GM13977 (cell line): ENCODE data around the gene DCDC2C.

Experiments used
- DNase-seq: peaks from one replicate; pipeline ENCODE4 v3.0.0; 2012; ENCODE audit warnings: low spot score
- in situ Hi-C: fragments of 300-500 bp; cut with MboI; formaldehyde crosslinking; loops from one replicate; pipeline ENCODE4 v1.12.0; 2022; ENCODE audit warnings: low sequenced_read_pairs, low pct_unique_long_range_greater_than_20kb, mixed read lengths, inconsistent platforms; ENCODE audit not compliant: unreplicated experiment
- TF ChIP-seq, protein P1 (sequence below): IDR thresholded peaks from 2 replicates; pipeline ENCODE4 v1.5.1; 2012; ENCODE audit warnings: mild to moderate bottlenecking, control low read depth; ENCODE audit not compliant: insufficient read depth; ENCODE audit errors: extremely low read depth, missing control alignments

Gene DCDC2C

DNA sequence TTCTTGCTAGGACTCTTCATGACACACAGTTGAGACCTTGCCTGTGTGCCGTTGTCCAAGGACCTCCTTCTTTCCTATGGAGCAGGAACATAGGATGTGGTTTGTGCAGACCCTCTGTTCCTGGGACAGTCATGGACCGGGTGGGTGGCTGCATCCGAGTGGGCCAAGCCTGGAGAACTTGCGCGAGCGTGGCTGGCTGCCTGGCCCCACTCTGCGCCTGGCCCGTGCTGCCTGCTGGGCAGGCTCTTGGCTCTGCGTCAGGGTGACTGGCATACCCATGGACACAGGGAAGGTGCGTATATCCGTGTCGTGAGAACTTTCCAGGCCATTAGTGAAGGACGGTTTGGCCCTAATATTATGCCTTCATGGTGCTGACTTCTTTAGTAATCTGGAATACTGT, 68.2 kb downstream of the DCDC2C start:
- no peak for DNase-seq
- TF ChIP-seq, protein P1, sequence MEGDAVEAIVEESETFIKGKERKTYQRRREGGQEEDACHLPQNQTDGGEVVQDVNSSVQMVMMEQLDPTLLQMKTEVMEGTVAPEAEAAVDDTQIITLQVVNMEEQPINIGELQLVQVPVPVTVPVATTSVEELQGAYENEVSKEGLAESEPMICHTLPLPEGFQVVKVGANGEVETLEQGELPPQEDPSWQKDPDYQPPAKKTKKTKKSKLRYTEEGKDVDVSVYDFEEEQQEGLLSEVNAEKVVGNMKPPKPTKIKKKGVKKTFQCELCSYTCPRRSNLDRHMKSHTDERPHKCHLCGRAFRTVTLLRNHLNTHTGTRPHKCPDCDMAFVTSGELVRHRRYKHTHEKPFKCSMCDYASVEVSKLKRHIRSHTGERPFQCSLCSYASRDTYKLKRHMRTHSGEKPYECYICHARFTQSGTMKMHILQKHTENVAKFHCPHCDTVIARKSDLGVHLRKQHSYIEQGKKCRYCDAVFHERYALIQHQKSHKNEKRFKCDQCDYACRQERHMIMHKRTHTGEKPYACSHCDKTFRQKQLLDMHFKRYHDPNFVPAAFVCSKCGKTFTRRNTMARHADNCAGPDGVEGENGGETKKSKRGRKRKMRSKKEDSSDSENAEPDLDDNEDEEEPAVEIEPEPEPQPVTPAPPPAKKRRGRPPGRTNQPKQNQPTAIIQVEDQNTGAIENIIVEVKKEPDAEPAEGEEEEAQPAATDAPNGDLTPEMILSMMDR = no peak
- in situ Hi-C loops = no loop called here

DNA sequence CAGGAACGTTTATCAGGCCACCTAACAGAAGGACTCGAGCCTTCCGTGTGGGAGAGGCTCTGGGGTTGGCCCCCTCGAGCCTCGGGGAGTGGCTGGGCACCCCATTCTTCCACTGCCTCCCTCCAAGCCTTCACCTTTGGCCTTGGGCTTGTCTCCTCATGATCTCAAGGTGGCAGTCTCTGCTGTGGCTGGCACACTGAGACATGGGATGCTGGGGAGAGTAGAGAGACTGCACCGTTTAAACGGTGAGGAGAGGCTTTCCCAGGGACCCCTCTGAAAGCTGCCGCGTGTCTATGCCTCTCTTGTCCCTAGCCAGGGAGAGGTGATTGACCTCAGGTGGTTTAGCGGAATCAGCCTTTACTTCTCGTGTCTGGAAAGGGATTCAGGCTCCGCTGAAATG, 71.0 kb downstream of the DCDC2C start:
- TF ChIP-seq, protein P1 = no peak
- in situ Hi-C loops = no loop called here
- DNase-seq = no peak

DNA sequence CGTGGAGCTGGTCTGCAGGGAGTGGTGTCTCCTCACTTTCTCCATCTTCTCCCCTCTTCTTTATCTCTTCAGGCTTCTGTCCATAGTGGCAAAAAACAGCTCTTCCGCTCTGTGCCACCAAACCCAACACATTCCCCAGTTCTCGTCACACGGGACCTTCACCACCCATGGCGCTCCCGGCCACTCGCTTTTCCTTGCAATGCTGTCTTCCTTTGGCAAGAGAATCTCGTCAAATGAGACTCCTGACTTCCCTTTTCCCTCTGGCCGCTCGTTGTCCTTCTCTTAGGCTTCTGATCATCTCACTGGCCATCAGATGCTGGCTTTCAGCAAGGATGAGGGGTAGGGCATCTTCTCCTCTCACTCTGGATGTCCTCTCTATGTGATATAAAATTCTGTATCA, 72.9 kb downstream of the DCDC2C start:
- DNase-seq = no peak
- in situ Hi-C loops = no loop called here
- TF ChIP-seq, protein P1 = no peak

DNA sequence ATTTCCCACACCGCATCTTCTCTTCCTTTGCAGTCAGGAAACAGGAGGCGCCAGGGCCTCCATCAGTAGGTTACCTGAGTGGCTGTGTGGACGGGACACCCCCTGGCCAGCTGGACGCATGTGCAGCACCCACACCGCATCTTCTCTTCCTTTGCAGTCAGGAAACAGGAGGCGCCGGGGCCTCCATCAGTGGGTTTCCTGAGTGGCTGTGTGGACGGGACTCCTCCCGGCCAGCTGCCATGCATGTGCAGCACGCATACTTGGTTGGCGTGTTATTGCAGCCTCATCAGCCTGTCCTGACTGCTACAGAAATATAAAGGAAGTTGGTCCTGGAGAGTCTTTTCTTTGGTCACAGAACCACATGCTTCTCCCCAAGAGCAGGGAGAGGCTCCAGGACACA, 74.6 kb downstream of the DCDC2C start:
- TF ChIP-seq, protein P1 = no peak
- no peak for DNase-seq
- in situ Hi-C loops = no loop called here

DNA sequence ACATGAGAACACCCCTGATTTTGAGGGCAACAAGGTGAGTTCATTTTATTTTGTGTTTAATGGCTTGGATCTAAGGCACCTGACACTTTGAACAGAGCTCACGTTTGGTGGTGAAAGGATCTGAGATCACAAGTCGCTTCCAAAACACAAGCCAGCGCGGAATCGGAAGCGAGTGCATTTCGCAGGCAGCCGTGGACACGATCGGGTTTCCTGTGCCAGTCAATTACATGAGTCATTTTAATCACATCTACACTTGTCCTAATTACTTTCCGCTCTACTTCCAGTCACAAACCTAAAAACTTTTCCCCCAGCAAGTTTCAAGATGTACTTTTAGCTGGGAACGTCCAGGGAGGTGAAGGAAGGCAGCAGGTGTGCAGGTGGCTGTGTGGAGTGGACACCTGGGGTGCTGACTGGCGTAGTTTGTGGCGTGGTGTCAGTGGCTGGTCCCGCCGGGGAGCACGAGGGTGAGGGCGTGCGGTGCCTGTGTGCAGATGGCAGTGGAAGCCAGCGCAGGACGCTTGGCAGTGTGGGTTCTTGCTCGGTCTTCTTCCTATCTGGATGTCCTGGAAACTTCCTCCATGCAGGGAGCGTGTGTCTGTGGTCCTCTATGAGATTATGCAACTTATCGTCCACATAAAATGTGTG, 75.6 kb downstream of the DCDC2C start:
- TF ChIP-seq, protein P1 = no peak
- in situ Hi-C loops = no loop called here
- no peak for DNase-seq

DNA sequence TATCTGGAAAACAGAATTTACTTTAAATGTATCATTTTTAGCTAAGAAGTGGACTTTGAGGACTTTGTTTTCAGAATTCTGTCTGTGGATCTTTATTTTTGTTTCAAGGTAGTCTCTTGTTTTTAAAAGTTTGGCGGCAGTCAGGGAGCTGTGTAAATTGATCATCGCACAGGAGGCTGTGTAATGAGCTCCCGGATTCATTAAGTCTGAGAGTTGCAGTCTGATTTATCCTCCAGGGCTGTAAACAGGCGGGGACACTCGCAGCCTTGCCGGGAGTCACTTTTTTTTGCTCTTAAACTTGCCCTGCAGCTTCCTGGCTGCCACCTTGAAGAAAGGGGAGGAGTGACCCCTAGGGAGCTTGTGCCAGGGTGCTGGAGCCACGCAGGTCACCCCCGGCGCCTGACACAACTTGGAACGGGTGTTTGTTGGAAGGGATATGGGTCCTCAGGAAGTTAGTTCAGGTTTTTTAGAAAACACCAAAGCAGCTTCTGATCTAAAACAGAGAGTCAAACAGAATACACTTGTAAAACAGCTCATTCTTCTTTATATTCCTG, 76.2 kb downstream of the DCDC2C start:
- in situ Hi-C loops = no loop called here
- TF ChIP-seq, protein P1 = no peak

More for the DNA sequence above, 76.2 kb downstream of the DCDC2C start:
- DNase-seq = no peak
